ENCODE measurements around the gene KRT17. TPM values are rescaled to one million over a fixed set of nuclear protein-coding genes. Genes with fewer than 3 reads are reported as not detected.
A peak's percentile ranks its signal among the peaks of the same experiment; 100 is the strongest.
"Not testable (repeated sequence)": the region's sequence is repeated elsewhere in the genome, so short reads cannot be mapped to it uniquely, and the experiment has no call there.

KRT17 gene
- polyA plus RNA-seq, 1 donor (not counting 4 experiments of a cell fraction or from before 2014, with no cell fraction given), result 8,666 TPM

DNA sequence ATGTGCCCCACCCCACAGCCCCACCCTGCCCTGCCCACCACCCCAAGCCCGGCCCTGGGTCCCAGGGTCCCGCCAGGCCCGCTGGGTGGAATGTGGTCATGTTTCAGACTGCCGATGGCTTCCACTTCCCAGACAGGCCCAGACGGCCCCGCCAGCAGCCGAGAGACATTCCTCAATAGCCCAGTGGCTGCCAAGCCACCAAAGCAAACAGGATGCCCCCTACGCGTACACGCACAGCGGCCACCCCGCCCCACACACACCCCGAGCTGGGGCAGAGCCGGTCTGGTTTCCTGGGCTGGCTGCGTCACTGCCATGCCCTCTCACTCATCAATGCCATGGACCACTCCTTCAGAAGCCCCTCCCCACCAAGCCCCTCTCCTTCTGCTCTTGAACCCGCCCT, 1.2 kb upstream of the KRT17 start:
- dilution Hi-C loops (cut with MboI; ENCODE audit: extremely low pct_ligation_motif_present, low sequenced_read_pairs), result no loop called here
- Histone ChIP-seq H3K27me3 (ENCODE audit: control insufficient read depth, extremely low read depth, insufficient read depth, low read length) (no peaks in the 10 kb centered on the region), H3K9ac (ENCODE audit: control insufficient read depth, extremely low read depth, insufficient read depth, low read length) (peak overlapping the region; percentile 89), H4K20me1 (ENCODE audit: control insufficient read depth, extremely low read depth, insufficient read depth, low read length) (no peaks in the 10 kb centered on the region), H3K9me3 (ENCODE audit: control insufficient read depth, low read depth, low read length) (no peaks in the 10 kb centered on the region), H3K79me2 (ENCODE audit: control insufficient read depth, insufficient read depth, low read length) (peaks cover 15% of the 10 kb centered on the region), H3K4me3 (ENCODE audit: control insufficient read depth in 2 of 3, extremely low read depth in 1 of 3, insufficient read depth in 2 of 3, low read depth in 1 of 3, low read length in 3 of 3) (no peak overlapping the region), H3K9me1 (ENCODE audit: control insufficient read depth, extremely low read depth, insufficient read depth, low read length) (no peaks in the 10 kb centered on the region), H3K27ac (ENCODE audit: control insufficient read depth, insufficient read depth, low read length) (peak overlapping the region; percentile 91), H3K36me3 (ENCODE audit: control insufficient read depth in 2 of 2, extremely low read depth in 1 of 2, insufficient read depth in 2 of 2, low read length in 2 of 2) (peaks cover 3 to 20% of the 10 kb centered on the region in 2 experiments), H2AFZ (ENCODE audit: control insufficient read depth, low read length) (no peak overlapping the region), H3K4me2 (ENCODE audit: control insufficient read depth, extremely low read depth, insufficient read depth, low read depth, low read length) (no peak overlapping the region), H3K4me1 (ENCODE audit: control insufficient read depth, extremely low read depth, insufficient read depth, low read length) (peaks cover 58% of the 10 kb centered on the region)
- FAIRE-seq (peak; percentile 56), DNase-seq (ENCODE audit: low read depth, low spot score) (no peak)
- no peak for TF ChIP-seq EZH2 (IDR thresholded peaks at IDR 0.05; ENCODE audit: low read length)
- TF ChIP-seq, protein P1, sequence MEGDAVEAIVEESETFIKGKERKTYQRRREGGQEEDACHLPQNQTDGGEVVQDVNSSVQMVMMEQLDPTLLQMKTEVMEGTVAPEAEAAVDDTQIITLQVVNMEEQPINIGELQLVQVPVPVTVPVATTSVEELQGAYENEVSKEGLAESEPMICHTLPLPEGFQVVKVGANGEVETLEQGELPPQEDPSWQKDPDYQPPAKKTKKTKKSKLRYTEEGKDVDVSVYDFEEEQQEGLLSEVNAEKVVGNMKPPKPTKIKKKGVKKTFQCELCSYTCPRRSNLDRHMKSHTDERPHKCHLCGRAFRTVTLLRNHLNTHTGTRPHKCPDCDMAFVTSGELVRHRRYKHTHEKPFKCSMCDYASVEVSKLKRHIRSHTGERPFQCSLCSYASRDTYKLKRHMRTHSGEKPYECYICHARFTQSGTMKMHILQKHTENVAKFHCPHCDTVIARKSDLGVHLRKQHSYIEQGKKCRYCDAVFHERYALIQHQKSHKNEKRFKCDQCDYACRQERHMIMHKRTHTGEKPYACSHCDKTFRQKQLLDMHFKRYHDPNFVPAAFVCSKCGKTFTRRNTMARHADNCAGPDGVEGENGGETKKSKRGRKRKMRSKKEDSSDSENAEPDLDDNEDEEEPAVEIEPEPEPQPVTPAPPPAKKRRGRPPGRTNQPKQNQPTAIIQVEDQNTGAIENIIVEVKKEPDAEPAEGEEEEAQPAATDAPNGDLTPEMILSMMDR (optimal IDR thresholded peaks at IDR 0.05 in 1 of 3, IDR thresholded peaks at IDR 0.05 in 1 of 3, conservative IDR thresholded peaks at IDR 0.05 in 1 of 3; ENCODE audit: extremely low read depth in 1 of 3, insufficient read depth in 2 of 3, low read length in 3 of 3), result no peak

GRCh38 chr17:41623184-41623861, 1.1 kb downstream of the KRT17 start:
- dilution Hi-C loops (cut with MboI; ENCODE audit: extremely low pct_ligation_motif_present, low sequenced_read_pairs); H3K9me1 ChIP-seq (ENCODE audit: control insufficient read depth, extremely low read depth, insufficient read depth, low read length); FAIRE-seq; H2AFZ ChIP-seq (ENCODE audit: control insufficient read depth, low read length); H4K20me1 ChIP-seq (ENCODE audit: control insufficient read depth, extremely low read depth, insufficient read depth, low read length); H3K27me3 ChIP-seq (ENCODE audit: control insufficient read depth, extremely low read depth, insufficient read depth, low read length); DNase-seq (ENCODE audit: low read depth, low spot score); H3K9me3 ChIP-seq (ENCODE audit: control insufficient read depth, low read depth, low read length): not testable (repeated sequence)
- peak overlapping the region; percentile 89 for H3K9ac ChIP-seq (ENCODE audit: control insufficient read depth, extremely low read depth, insufficient read depth, low read length)
- peaks cover 3 to 20% of the 10 kb centered on the region in 2 experiments for H3K36me3 ChIP-seq (ENCODE audit: control insufficient read depth in 2 of 2, extremely low read depth in 1 of 2, insufficient read depth in 2 of 2, low read length in 2 of 2)
- peak overlapping the region; percentile 65 for H3K27ac ChIP-seq (ENCODE audit: control insufficient read depth, insufficient read depth, low read length)
- H3K4me3 ChIP-seq (ENCODE audit: control insufficient read depth in 2 of 3, extremely low read depth in 1 of 3, insufficient read depth in 2 of 3, low read depth in 1 of 3, low read length in 3 of 3), result peak overlapping the region; percentile 51 to 80 (median 79)
- H3K4me1 ChIP-seq (ENCODE audit: control insufficient read depth, extremely low read depth, insufficient read depth, low read length), result peaks cover 43% of the 10 kb centered on the region
- peaks cover 15% of the 10 kb centered on the region for H3K79me2 ChIP-seq (ENCODE audit: control insufficient read depth, insufficient read depth, low read length)
- H3K4me2 ChIP-seq (ENCODE audit: control insufficient read depth, extremely low read depth, insufficient read depth, low read depth, low read length), result peak overlapping the region; percentile 88

DNA sequence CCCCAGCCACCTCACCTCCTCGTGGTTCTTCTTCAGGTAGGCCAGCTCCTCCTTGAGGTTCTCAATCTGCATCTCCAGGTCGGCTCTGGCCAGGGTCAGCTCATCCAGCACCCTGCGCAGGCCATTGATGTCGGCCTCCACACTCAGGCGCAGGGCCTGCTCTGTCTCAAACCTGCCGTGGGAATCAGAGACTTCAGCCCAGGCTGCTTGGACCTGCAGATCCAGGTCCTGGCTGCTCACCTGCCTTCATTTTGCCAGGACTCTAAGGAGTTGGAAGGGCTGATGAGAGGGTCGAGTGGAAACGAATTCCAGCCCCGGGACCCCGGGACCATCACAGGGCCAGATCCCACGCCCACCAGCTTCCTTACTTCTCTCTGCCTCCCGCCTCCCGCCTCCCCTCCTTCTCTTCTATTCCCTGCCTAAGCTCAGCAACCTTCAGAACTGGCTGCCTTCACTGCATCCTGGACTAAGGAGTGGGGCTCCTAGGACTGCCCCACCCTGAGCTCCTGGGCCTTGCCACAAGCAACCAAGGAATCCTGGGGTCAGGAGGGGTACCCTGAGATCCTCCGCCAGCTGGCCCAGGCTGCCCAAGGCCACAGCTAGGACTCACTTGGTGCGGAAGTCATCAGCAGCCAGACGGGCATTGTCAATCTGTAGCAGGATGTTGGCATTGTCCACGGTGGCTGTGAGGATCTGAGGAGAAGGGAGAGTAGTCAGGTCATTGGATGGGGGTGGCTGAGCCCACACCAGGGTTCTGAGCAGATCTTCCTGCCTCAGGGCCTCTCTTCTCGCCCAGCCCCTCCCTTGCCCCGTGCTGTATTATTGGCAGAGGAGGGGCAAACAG, 1.8 kb downstream of the KRT17 start:
- H3K9me3 ChIP-seq (ENCODE audit: control insufficient read depth, low read depth, low read length); H3K9me1 ChIP-seq (ENCODE audit: control insufficient read depth, extremely low read depth, insufficient read depth, low read length); H3K27me3 ChIP-seq (ENCODE audit: control insufficient read depth, extremely low read depth, insufficient read depth, low read length); DNase-seq (ENCODE audit: low read depth, low spot score); H2AFZ ChIP-seq (ENCODE audit: control insufficient read depth, low read length); H4K20me1 ChIP-seq (ENCODE audit: control insufficient read depth, extremely low read depth, insufficient read depth, low read length); dilution Hi-C loops (cut with MboI; ENCODE audit: extremely low pct_ligation_motif_present, low sequenced_read_pairs); FAIRE-seq: not testable (repeated sequence)
- Histone ChIP-seq H3K9ac (ENCODE audit: control insufficient read depth, extremely low read depth, insufficient read depth, low read length) (peak overlapping the region; percentile 89), H3K79me2 (ENCODE audit: control insufficient read depth, insufficient read depth, low read length) (peaks cover 15% of the 10 kb centered on the region), H3K27ac (ENCODE audit: control insufficient read depth, insufficient read depth, low read length) (peak overlapping the region; percentile 65), H3K4me1 (ENCODE audit: control insufficient read depth, extremely low read depth, insufficient read depth, low read length) (peaks cover 38% of the 10 kb centered on the region), H3K4me2 (ENCODE audit: control insufficient read depth, extremely low read depth, insufficient read depth, low read depth, low read length) (peak overlapping the region; percentile 88), H3K4me3 (ENCODE audit: control insufficient read depth in 2 of 3, extremely low read depth in 1 of 3, insufficient read depth in 2 of 3, low read depth in 1 of 3, low read length in 3 of 3) (peak overlapping the region; percentile 51 to 80 (median 79)), H3K36me3 (ENCODE audit: control insufficient read depth in 2 of 2, extremely low read depth in 1 of 2, insufficient read depth in 2 of 2, low read length in 2 of 2) (peaks cover 3 to 20% of the 10 kb centered on the region in 2 experiments)

Measured in keratinocyte (primary cell).